Chondrocyte (in vitro differentiated cells): ENCODE measurements around the gene TMOD2. TPM values are rescaled to one million over a fixed set of nuclear protein-coding genes. Genes with fewer than 3 reads are reported as not detected.

Source experiments
- DNase-seq: peaks from one replicate; pipeline ENCODE4 v3.0.0; 2021; ENCODE audit warnings: mixed read lengths, low spot score
- H3K27ac Mint-ChIP-seq: one replicate; pipeline ENCODE4 v1.8.0; 2021; ENCODE audit warnings: mild to moderate bottlenecking, moderate library complexity, mixed read lengths; ENCODE audit not compliant: unreplicated experiment
- H3K27me3 Mint-ChIP-seq: 2 replicates; pipeline ENCODE4 v1.8.0; 2021; ENCODE audit warnings: low read depth, mixed read lengths
- H3K36me3 Mint-ChIP-seq: 2 replicates; pipeline ENCODE4 v1.8.0; 2021; ENCODE audit warnings: low read depth, mixed read lengths
- H3K4me1 Mint-ChIP-seq: 2 replicates; pipeline ENCODE4 v1.8.0; 2021; ENCODE audit warnings: low read depth, mild to moderate bottlenecking, mixed read lengths
- H3K4me3 Mint-ChIP-seq: one replicate; pipeline ENCODE4 v1.8.0; 2021; ENCODE audit warnings: mild to moderate bottlenecking, moderate library complexity, mixed read lengths; ENCODE audit not compliant: unreplicated experiment
- H3K9me3 Mint-ChIP-seq: 2 replicates; pipeline ENCODE4 v1.8.0; 2021; ENCODE audit warnings: low read depth, mixed read lengths
- total RNA-seq: library from RNA; stranded (reverse); gene quantifications from 3 replicates; pipeline ENCODE4 v1.2.1, GENCODE V29; 2021
- TF ChIP-seq, protein P1 (sequence below): fragments of 200-600 bp; sonication (generic); IDR thresholded peaks from 2 replicates; pipeline ENCODE4 v1.5.0; 2021; ENCODE audit warnings: antibody characterized with exemption, mild to moderate bottlenecking, moderate library complexity

TMOD2 gene
- total RNA-seq, 1 donor from 2014 or later: 7.8 TPM

DNA sequence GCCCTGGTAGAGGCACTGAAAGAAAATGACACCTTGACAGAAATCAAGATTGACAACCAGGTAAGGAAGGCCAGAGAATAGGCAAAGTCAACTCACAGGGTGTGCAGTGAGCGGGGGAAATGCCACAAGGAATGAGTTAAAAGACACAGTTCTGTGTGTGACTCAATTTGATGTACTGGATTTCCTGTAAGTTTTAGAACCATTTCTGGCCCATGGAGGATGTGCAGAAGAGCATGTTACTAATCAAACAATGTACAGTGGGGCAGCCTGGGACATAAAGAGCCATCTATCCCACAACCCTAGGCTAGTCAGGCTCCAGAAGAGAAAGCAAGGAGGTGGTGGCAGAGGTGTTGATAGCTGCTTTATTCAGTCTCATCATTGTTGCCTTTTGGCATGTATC is 46.9 kb downstream of the TMOD2 start:
- Mint-ChIP-seq H3K9me3 (no peaks in the 10 kb centered on the region), H3K27me3 (no peaks in the 10 kb centered on the region), H3K4me1 (peaks cover 30% of the 10 kb centered on the region), H3K27ac (peak overlapping the region; percentile 30), H3K36me3 (peaks cover 5% of the 10 kb centered on the region), H3K4me3 (no peak overlapping the region)
- no peak for DNase-seq
- TF ChIP-seq, protein P1, sequence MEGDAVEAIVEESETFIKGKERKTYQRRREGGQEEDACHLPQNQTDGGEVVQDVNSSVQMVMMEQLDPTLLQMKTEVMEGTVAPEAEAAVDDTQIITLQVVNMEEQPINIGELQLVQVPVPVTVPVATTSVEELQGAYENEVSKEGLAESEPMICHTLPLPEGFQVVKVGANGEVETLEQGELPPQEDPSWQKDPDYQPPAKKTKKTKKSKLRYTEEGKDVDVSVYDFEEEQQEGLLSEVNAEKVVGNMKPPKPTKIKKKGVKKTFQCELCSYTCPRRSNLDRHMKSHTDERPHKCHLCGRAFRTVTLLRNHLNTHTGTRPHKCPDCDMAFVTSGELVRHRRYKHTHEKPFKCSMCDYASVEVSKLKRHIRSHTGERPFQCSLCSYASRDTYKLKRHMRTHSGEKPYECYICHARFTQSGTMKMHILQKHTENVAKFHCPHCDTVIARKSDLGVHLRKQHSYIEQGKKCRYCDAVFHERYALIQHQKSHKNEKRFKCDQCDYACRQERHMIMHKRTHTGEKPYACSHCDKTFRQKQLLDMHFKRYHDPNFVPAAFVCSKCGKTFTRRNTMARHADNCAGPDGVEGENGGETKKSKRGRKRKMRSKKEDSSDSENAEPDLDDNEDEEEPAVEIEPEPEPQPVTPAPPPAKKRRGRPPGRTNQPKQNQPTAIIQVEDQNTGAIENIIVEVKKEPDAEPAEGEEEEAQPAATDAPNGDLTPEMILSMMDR: no peak

DNA sequence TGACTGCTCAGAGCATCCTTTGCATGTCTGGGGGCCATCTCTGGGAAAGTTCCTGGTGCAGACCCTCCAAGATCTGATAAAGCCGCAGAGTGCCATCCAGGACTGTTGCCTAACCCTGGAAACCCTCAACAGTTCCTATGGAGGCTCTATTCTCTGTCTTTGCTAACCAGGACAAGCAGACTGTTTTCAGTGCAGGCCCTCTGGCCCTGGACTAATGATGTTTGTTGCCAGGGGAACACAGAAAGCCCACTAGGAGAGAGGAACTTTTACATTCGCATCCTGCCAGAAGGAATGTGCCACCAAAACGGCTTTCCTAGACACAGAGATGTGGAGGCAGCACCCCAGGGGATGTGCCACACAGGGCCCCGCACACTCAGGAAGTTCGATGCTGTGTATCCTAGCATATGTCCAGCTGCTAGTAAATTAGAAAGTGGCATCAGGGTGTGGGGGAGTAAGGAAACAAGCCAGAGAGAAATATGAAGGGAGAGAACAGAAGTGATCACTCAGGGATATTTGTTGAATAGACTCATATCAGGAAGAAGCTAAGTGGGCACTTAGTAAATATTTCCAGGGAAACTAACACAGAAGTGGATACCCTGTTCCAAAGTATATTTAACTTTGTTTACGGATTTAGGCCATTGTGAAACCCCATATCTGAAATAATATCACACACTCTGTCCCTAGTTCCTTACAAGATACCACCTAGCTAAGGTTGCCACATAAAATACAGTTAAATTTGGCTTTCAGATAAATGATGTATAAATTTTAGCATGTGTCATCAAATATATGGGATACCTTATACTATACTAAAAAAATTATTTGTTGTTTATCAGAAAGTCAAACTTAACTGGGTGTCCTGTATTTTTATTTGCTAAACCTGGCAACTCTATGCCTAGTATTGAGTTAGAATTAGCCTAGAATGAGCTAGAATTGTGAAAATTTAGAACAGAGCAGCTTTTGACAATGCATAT is 48.2 kb downstream of the TMOD2 start:
- H3K9me3 Mint-ChIP-seq: no peaks in the 10 kb centered on the region
- H3K4me3 Mint-ChIP-seq: no peak overlapping the region
- TF ChIP-seq, protein P1: no peak
- H3K4me1 Mint-ChIP-seq: peaks cover 23% of the 10 kb centered on the region
- peaks cover 6% of the 10 kb centered on the region for H3K36me3 Mint-ChIP-seq
- no peaks in the 10 kb centered on the region for H3K27me3 Mint-ChIP-seq
- DNase-seq: no peak
- H3K27ac Mint-ChIP-seq: peak overlapping the region; percentile 51

DNA sequence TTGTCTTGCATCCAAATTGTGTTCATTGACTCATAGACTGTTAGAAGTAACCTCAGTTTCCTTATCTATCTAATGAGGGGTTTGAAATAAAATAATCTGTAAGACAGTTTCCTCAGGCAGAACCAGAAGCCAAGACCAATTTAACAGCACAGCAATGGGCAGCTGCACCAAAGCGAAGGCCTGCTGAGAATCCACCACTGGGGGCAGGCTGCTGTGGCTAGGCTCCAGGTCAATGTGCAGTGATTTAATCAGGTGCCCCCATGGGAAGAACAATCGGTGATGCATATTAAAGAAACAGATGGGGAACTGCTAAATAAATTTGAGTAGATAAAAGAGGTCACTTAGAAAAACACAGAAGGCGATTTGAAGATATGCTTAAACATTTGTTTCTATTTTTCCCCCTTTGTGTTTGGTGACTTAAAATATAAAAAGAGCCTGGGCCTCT is 50.0 kb downstream of the TMOD2 start:
- Mint-ChIP-seq H3K27ac (no peak overlapping the region), H3K36me3 (peaks cover 10% of the 10 kb centered on the region), H3K9me3 (no peaks in the 10 kb centered on the region), H3K4me3 (no peak overlapping the region), H3K4me1 (peaks cover 23% of the 10 kb centered on the region), H3K27me3 (no peaks in the 10 kb centered on the region)
- DNase-seq: no peak
- TF ChIP-seq, protein P1: peak; percentile 72

DNA sequence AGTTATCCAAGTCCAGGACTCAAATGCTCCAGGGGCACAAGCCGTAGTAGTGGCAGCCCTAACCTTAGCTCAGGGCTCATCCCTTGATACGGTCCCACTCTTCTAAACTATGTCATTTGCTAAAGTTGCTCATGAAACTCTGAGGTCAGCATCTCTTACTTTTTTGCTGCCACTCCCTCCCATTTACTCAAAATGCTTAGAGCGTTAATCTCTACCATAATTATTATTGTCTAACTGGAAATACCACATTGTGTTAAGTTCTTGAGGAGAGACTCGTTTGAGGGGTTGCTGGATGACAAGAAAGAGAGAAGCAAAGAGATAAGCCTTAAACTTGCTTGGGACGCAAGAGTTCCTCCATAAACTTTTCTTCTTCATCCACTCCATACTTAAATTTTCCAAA is 51.2 kb downstream of the TMOD2 start:
- no peaks in the 10 kb centered on the region for H3K27me3 Mint-ChIP-seq

DNA sequence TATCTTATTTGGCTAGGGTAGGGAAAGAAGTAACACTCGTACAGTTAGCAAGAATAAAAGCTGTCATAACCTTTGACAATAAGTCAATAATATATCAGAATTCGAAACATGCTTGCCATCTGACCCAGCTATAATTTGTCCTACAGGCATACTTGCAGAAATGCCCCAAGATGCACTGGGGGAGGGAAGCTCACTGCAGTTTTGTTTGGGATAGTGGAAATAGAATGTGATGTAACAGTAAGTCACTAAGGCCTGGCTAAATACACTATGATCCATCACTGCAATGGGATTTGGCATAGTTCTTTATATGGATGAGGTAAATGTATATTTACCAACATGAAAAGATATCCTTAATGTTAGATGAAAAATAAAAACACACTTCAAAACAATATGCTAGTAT is 52.6 kb downstream of the TMOD2 start:
- H3K4me3 Mint-ChIP-seq: no peak overlapping the region
- TF ChIP-seq, protein P1: no peak
- no peak for DNase-seq
- H3K4me1 Mint-ChIP-seq: peaks cover 8% of the 10 kb centered on the region
- no peaks in the 10 kb centered on the region for H3K9me3 Mint-ChIP-seq
- H3K36me3 Mint-ChIP-seq: peaks cover 20% of the 10 kb centered on the region
- H3K27me3 Mint-ChIP-seq: no peaks in the 10 kb centered on the region
- H3K27ac Mint-ChIP-seq: no peak overlapping the region

More for the DNA sequence above, 51.2 kb downstream of the TMOD2 start:
- H3K4me3 Mint-ChIP-seq: no peak overlapping the region
- H3K9me3 Mint-ChIP-seq: no peaks in the 10 kb centered on the region
- TF ChIP-seq, protein P1: no peak
- peaks cover 19% of the 10 kb centered on the region for H3K4me1 Mint-ChIP-seq
- no peak overlapping the region for H3K27ac Mint-ChIP-seq
- peaks cover 20% of the 10 kb centered on the region for H3K36me3 Mint-ChIP-seq
- DNase-seq: no peak
